Measurements from ENCODE around the gene ASAP2.

- TF ChIP-seq TAF1 (IDR thresholded peaks at IDR 0.05; ENCODE audit: low read depth, low read length), result no peak
- TF ChIP-seq POLR2A (IDR thresholded peaks at IDR 0.05; ENCODE audit: low read depth, low read length), result no peak
These were observed 134.8 kb downstream of the ASAP2 start for GRCh38 chr2:9341337-9341887.
